K562 (cell line): ENCODE results near the gene WDR5B. TPM values are rescaled to one million over a fixed set of nuclear protein-coding genes. Genes with fewer than 3 reads are reported as not detected.

Experiments
- ATAC-seq: fragments of 200-7000 bp; cut with Tn5 transposase; 3 replicates; pipeline ENCODE4 v1.9.1; 2020; ENCODE audit warnings: moderate library complexity
- BruUV-seq: library from RNA; stranded (reverse); fragments of 400-500 nt; replicated peaks from 2 replicates; lab custom pipeline; 2021; lab: Mats Ljungman, UMichigan
- CTCF ChIA-PET: fragments of 300-600 bp; formaldehyde crosslinking; extraction: SDS; loops from one replicate; lab custom pipeline; 2021; ENCODE audit warnings: low intra/inter-chr PET ratio; lab: Yijun Ruan, JAX
- POLR2A ChIA-PET: fragments of 300-600, 350-650 bp; sonication (Branson Sonifier 250); formaldehyde crosslinking; extraction: SDS; loops from one replicate; lab custom pipeline; 2021; ENCODE audit warnings: antibody characterized with exemption, inconsistent platforms; lab: Yijun Ruan, JAX
- DNase-seq, 4 experiments: peaks; one replicate each; pipeline versions ENCODE4 v3.0.0 to v3.0.0-alpha.2; 2011 to 2018; ENCODE audit warnings: low spot score in 3 of 4, mixed read lengths in 3 of 4; ENCODE audit errors: extremely low read depth in 1 of 4
- FAIRE-seq: peaks from 2 replicates; lab custom pipeline; 2011; peaks lifted over from hg19 to GRCh38; lab: Jason Lieb, UNC
- H2AFZ ChIP-seq: 2 replicates; pipeline ENCODE4 v1.6.0; 2011; ENCODE audit warnings: low read depth, low read length, control low read depth, inconsistent platforms
- H3K27ac ChIP-seq: fragments of 200-600 bp; 3 replicates; pipeline ENCODE4 v1.8.0; 2011; ENCODE audit warnings: low read depth, mild to moderate bottlenecking, control low read depth, inconsistent platforms, low read length, moderate library complexity, mixed read lengths; ENCODE audit errors: extremely low read depth
- H3K27me3 ChIP-seq, 2 experiments: fragments of 300-600 bp in 1 of 2; 2 replicates in 1 of 2; 3 replicates in 1 of 2; pipeline versions ENCODE4 v1.6.0 to v1.8.0; 2011; ENCODE audit warnings: inconsistent platforms in 2 of 2, low read length in 2 of 2, mild to moderate bottlenecking in 1 of 2, mixed read lengths in 1 of 2, moderate library complexity in 1 of 2; ENCODE audit not compliant: control insufficient read depth in 2 of 2, insufficient read depth in 2 of 2
- H3K36me3 ChIP-seq: fragments of 300-600 bp; 3 replicates; pipeline ENCODE4 v1.8.0; 2011; ENCODE audit warnings: mild to moderate bottlenecking, low read length, inconsistent platforms; ENCODE audit not compliant: control insufficient read depth, insufficient read depth
- H3K4me1 ChIP-seq, 2 experiments: fragments of 200-600 bp in 1 of 2; replicated peaks in 1 of 2; 2 replicates in 1 of 2; 3 replicates in 1 of 2; pipeline versions ENCODE4 v1.5.1 to v1.8.0; 2011; ENCODE audit warnings: inconsistent platforms in 2 of 2, low read length in 2 of 2, mild to moderate bottlenecking in 1 of 2, mixed read lengths in 1 of 2, moderate library complexity in 1 of 2; ENCODE audit not compliant: control insufficient read depth in 2 of 2, insufficient read depth in 2 of 2
- H3K4me2 ChIP-seq: 2 replicates; pipeline ENCODE4 v1.6.1; 2011; ENCODE audit warnings: low read length, control low read depth, inconsistent platforms, mixed read lengths; ENCODE audit not compliant: insufficient read depth
- H3K4me3 ChIP-seq: fragments of 200-600 bp; sonication (generic), shearing (Covaris generic); 2 replicates; pipeline ENCODE4 v1.5.1; 2016; ENCODE audit warnings: control low read depth, inconsistent platforms
- H3K79me2 ChIP-seq: fragments of 200-600 bp; 3 replicates; pipeline ENCODE4 v1.8.0; 2011; ENCODE audit warnings: low read length, inconsistent platforms; ENCODE audit not compliant: control insufficient read depth, insufficient read depth
- H3K9ac ChIP-seq, 2 experiments: 2 replicates each; pipeline versions ENCODE4 v1.6.0 to v1.6.1; 2011; ENCODE audit warnings: low read depth in 2 of 2, low read length in 2 of 2, control low read depth in 1 of 2, inconsistent platforms in 1 of 2, mild to moderate bottlenecking in 1 of 2, mixed read lengths in 1 of 2; ENCODE audit not compliant: insufficient read depth in 1 of 2
- H3K9me1 ChIP-seq: one replicate; pipeline ENCODE4 v1.6.0; 2011; ENCODE audit warnings: inconsistent platforms, mild to moderate bottlenecking, low read length, moderate library complexity; ENCODE audit not compliant: control insufficient read depth, insufficient read depth
- H3K9me3 ChIP-seq: replicated peaks from 2 replicates; pipeline ENCODE4 v1.5.1; 2011; ENCODE audit warnings: low read depth, low read length, inconsistent platforms; ENCODE audit not compliant: control insufficient read depth, insufficient read depth
- H4K20me1 ChIP-seq: replicated peaks from 2 replicates; pipeline ENCODE4 v1.6.1; 2011; ENCODE audit warnings: low read length, inconsistent platforms, mixed read lengths; ENCODE audit not compliant: control insufficient read depth, insufficient read depth
- CXXC5 ChIP-seq: fragments of 250-450 bp; sonication (Bioruptor Pico); IDR thresholded peaks from 2 replicates; pipeline ENCODE4 v1.8.0; 2022; ENCODE audit warnings: inconsistent platforms, mild to moderate bottlenecking, moderate library complexity
- ESRRA ChIP-seq: fragments of 450-650 bp; IDR thresholded peaks from 2 replicates; pipeline ENCODE4 v1.6.1; 2014; ENCODE audit warnings: low read depth, mild to moderate bottlenecking, moderate library complexity, borderline replicate concordance
- HNRNPH1 ChIP-seq: fragments of 200-400 bp; formaldehyde crosslinking; optimal IDR thresholded peaks from 2 replicates; pipeline ENCODE3; 2017; ENCODE audit warnings: low read depth, mild to moderate bottlenecking, low read length, moderate library complexity
- HOMEZ ChIP-seq: fragments of 250-450 bp; sonication (Bioruptor Pico); IDR thresholded peaks from 2 replicates; pipeline ENCODE4 v1.4.0; 2020; ENCODE audit warnings: mild to moderate bottlenecking, moderate library complexity
- MCM2 ChIP-seq: fragments of 450-650 bp; IDR thresholded peaks from 2 replicates; pipeline ENCODE4 v1.6.1; 2017; ENCODE audit warnings: low read depth, mild to moderate bottlenecking
- NFATC3 ChIP-seq: fragments of 450-650 bp; IDR thresholded peaks from 2 replicates; pipeline ENCODE4 v1.6.1; 2017; ENCODE audit warnings: mild to moderate bottlenecking
- RCOR1 ChIP-seq, 2 experiments: IDR thresholded peaks; 2 replicates each; pipeline ENCODE4 v1.6.1; 2012; ENCODE audit warnings: low read depth in 2 of 2, low read length in 2 of 2, borderline replicate concordance in 1 of 2, improper control_type of control experiment in 1 of 2
- RFX7 ChIP-seq: fragments of 250-450 bp; sonication (Bioruptor Pico); IDR thresholded peaks from 2 replicates; pipeline ENCODE4 v1.5.1; 2021; ENCODE audit warnings: mild to moderate bottlenecking
- SPI1 ChIP-seq: IDR thresholded peaks from 2 replicates; pipeline ENCODE4 v1.6.1; 2011; ENCODE audit warnings: low read depth, low read length, control low read depth, borderline replicate concordance
- TAF7 ChIP-seq: fragments of 450-650 bp; IDR thresholded peaks from 2 replicates; pipeline ENCODE4 v1.6.1; 2016; ENCODE audit warnings: missing genetic modification characterization, missing compliant biosample characterization
- ZBTB2 ChIP-seq: fragments of 450-650 bp; IDR thresholded peaks from 2 replicates; pipeline ENCODE4 v1.6.1; 2016; ENCODE audit warnings: antibody characterized with exemption
- ZBTB9 ChIP-seq: fragments of 450-650 bp; formaldehyde crosslinking; IDR thresholded peaks from 2 replicates; pipeline ENCODE4 v1.4.0; 2020; ENCODE audit warnings: mild to moderate bottlenecking, moderate library complexity
- ZNF165 ChIP-seq: fragments of 250-450 bp; sonication (Bioruptor Pico); IDR thresholded peaks from 2 replicates; pipeline ENCODE4 v1.4.0; 2020; ENCODE audit warnings: borderline replicate concordance
- ZNF24 ChIP-seq: fragments of 450-650 bp; IDR thresholded peaks from 2 replicates; pipeline ENCODE4 v1.6.1; 2016
- ZNF511 ChIP-seq: sonication (generic); formaldehyde crosslinking; IDR thresholded peaks from 2 replicates; pipeline ENCODE4 v1.8.0; 2022; ENCODE audit warnings: mild to moderate bottlenecking, missing genetic modification reagents
- WGBS: fragments of 100-300 bp; shearing (Covaris generic); methylation state at CpG from one replicate; pipeline ENCODE4 v1.1.6; 2016; ENCODE audit warnings: low coverage, mixed read lengths; ENCODE audit not compliant: insufficient coverage; ENCODE audit errors: missing lambda C conversion rate; 5-methylcytosine and 5-hydroxymethylcytosine counted together
- in situ Hi-C: fragments of 300-500 bp; cut with MboI; formaldehyde crosslinking; loops from 4 replicates; pipeline ENCODE4 v1.15.0; 2018; ENCODE audit warnings: inconsistent platforms, mixed read lengths
- intact Hi-C: fragments of 100-400 bp; cut with micrococcal nuclease; formaldehyde crosslinking; loops from 2 replicates; pipeline ENCODE4 v1.14.2; 2022
- polyA plus RNA-seq, 8 experiments: library from polyadenylated mRNA; depleted of rRNA in 4 of 8; stranded (reverse) in 5 of 8; unstranded in 3 of 8; fragments of >200 nt; fragmentation: Nextera tagmentation in 2 of 8; fragmentation: Illumina TruSeq in 1 of 8; extraction: Ambion mirVana in 2 of 8; extraction: Trizol in 1 of 8; gene quantifications; 2 replicates each; pipeline versions ENCODE4 v1.2.1 to v1.2.3, GENCODE V29; 2011 to 2014; ENCODE audit warnings: inconsistent platforms in 1 of 8, missing spikeins in 1 of 8
- total RNA-seq, 7 experiments: library from RNA; depleted of rRNA in 6 of 7; stranded (reverse); fragments of >200 nt in 6 of 7; fragmentation: Illumina TruSeq in 2 of 7; extraction: Trizol in 2 of 7; gene quantifications; 2 replicates each; pipeline versions ENCODE4 v1.2.1 to v1.2.3, GENCODE V29; 2011 to 2021; ENCODE audit warnings: low replicate concordance in 1 of 7

Gene WDR5B
- total and polyA plus RNA-seq, 9 of the 15 experiments (the other 6 are each of a cell fraction or from before 2014, with no cell fraction given): 2.8 to 10.1 (median 4.2) TPM

GRCh38 chr3:122451371-122451770 is 35.5 kb upstream of the WDR5B start:
- Histone ChIP-seq H3K9me3 (no peaks in the 10 kb centered on the region), H3K27ac (no peak overlapping the region), H3K27me3 (no peaks in the 10 kb centered on the region), H3K9ac (no peak overlapping the region), H4K20me1 (no peaks in the 10 kb centered on the region), H3K4me2 (no peak overlapping the region), H2AFZ (no peak overlapping the region), H3K4me3 (no peak overlapping the region)
- intact Hi-C loops (loop anchor here (10.0 kb wide), 1 partner anchor 113 kb away; the partner anchor contains the start of genes DTX3L and PARP9), in situ Hi-C loops (no loop called here)
- CTCF ChIA-PET: no interaction called here
- no peak for DNase-seq
- WGBS: 100% methylated on average over 2 of the region's 3 CpGs
- no TSS peak for BruUV-seq
- TF ChIP-seq RFX7 (CRISPR knock-in tag): no peak
- TF ChIP-seq ESRRA: no peak
- TF ChIP-seq CXXC5 (CRISPR knock-in tag): no peak
- no peak for TF ChIP-seq HNRNPH1
- TF ChIP-seq ZNF24: no peak
- TF ChIP-seq ZBTB2: no peak
- no peak for TF ChIP-seq HOMEZ
- no peak for TF ChIP-seq ZNF165 (CRISPR knock-in tag)
- TF ChIP-seq NFATC3: no peak
- TF ChIP-seq TAF7 (tag): no peak
- no peak for TF ChIP-seq MCM2
- no peak for TF ChIP-seq ZNF511 (CRISPR knock-in tag)
- no peak for TF ChIP-seq RCOR1 (IDR thresholded peaks at IDR 0.05; ENCODE audit: borderline replicate concordance in 1 of 2, low read depth in 2 of 2, low read length in 2 of 2)
- TF ChIP-seq ZBTB9 (CRISPR knock-in tag): no peak
- no peak for TF ChIP-seq SPI1
- TF ChIP-seq, all 486 proteins: peak for 0
- POLR2A ChIA-PET: no interaction called here
- Histone ChIP-seq H3K36me3 (peaks cover 59% of the 10 kb centered on the region), H3K9me1 (no peaks in the 10 kb centered on the region), H3K79me2 (no peaks in the 10 kb centered on the region), H3K4me1 (no peaks in the 10 kb centered on the region)
- no peak for FAIRE-seq
- no peak for ATAC-seq
